Mammary epithelial cell (primary cell): ENCODE results near the gene RTN4RL1.

Experiments
- CTCF ChIP-seq, 2 donors: IDR thresholded peaks in 1 of 2; conservative IDR thresholded peaks in 1 of 2; 2 replicates each; pipeline ENCODE4 v1.5.1; 2011 to 2012; ENCODE audit warnings: inconsistent platforms in 2 of 2, low read length in 2 of 2, mild to moderate bottlenecking in 2 of 2, control low read depth in 1 of 2, low read depth in 1 of 2; ENCODE audit not compliant: insufficient read depth in 1 of 2; ENCODE audit errors: extremely low read depth in 1 of 2
- EZH2 ChIP-seq: IDR thresholded peaks from 2 replicates; pipeline ENCODE4 v1.6.1; 2012; ENCODE audit warnings: low read length, inconsistent platforms, borderline replicate concordance

- no peak for TF ChIP-seq EZH2
- TF ChIP-seq CTCF (conservative IDR thresholded peaks at IDR 0.05 in 1 of 2, IDR thresholded peaks at IDR 0.05 in 1 of 2; ENCODE audit: extremely low read depth in 1 of 2, insufficient read depth in 1 of 2, low read depth in 1 of 2, low read length in 2 of 2): no peak
Measured at GRCh38 chr17:1945621-1946020, 79.5 kb downstream of the RTN4RL1 start.
